SIG-M5 treated with dmso at 0.1 percent for 504 hours (cell line): ENCODE results near the gene POU3F4.

ENCODE experiments used
- DNase-seq: peaks from one replicate; lab custom pipeline; 2025; ENCODE audit not compliant: unreplicated experiment; lab: John Stamatoyannopoulos, UW

Gene POU3F4

DNA sequence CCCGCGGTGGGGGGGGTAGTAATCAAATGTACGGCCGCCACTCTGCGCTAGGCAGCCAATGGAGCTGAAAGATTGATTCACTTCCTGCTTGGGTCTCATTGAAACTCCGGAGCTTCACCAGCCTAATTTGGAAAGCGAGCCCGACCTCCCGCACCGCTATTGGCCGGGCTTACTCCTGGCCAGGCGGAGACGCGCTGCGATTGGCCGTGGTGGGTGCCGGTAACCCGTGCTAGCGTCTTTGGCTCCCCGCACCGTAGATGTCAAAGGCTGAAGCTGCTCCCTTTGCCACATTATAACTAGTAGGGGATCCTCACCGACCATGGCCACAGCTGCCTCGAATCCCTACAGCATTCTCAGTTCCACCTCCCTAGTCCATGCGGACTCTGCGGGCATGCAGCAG is at the start of gene POU3F4:
TSS of gene POU3F4 (plus strand) at position 285 of the 400 bp plus-strand sequence. CDS start at position 320, 35 bp downstream.
- no peak for DNase-seq

DNA sequence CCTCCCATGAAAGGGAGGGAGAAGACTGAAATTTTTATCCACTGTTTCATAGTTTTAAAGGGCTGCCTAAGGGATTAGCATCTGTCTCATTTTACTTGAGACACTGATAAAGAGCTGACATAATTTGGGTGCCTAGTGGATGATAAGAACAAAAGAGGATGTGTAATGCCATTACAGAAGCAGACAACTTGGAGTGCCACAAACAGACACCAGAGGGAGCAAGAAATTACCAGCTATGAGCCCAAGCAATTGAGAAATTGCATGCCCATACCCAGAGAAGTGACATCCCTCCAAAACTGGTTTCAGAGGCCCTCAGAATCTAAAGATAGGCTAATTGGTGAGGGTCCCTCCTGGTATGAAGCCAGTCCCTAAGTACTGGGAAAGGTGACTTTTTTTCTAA is 38.5 kb upstream of the POU3F4 start:
- DNase-seq: peak; percentile 13

DNA sequence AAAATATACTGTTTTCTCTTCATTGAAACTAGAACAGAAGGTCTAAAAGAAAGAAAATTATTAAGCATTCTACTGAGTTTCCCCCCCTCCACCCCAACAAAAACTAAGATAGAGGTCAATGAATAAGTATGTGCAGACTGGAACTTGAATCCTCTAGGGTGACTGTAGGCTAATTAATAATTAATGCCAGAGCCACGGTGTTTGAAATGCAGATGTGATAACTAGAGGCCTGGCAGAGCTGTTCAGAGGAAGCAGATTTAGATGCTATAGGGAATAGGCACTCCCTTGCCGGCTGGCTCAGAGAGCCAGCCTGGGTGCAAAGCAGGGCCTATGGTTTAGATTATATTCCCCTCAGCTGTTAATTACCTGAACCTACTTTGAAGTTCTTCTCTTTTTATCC is 12.2 kb upstream of the POU3F4 start:
- no peak for DNase-seq

DNA sequence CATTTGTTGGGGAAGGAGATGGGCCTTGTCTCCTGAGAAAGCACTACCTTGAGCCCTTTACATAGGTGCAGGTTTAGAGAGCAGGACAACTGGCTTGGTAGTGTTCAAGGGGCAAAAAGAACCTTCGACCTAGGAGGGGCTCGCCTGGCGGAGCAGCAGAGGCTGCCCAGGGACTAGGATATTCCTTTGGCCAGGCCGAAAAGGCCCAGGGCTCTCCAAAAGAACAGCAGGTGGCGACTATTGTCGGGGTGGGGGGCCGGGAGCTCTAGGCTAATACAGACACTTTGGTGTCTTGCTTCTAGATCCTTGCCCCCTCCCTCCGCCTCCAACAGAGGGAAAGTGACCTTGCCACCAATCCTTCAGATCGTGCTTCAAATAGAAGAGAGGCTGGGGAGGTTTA is 7.1 kb upstream of the POU3F4 start:
- DNase-seq: no peak

DNA sequence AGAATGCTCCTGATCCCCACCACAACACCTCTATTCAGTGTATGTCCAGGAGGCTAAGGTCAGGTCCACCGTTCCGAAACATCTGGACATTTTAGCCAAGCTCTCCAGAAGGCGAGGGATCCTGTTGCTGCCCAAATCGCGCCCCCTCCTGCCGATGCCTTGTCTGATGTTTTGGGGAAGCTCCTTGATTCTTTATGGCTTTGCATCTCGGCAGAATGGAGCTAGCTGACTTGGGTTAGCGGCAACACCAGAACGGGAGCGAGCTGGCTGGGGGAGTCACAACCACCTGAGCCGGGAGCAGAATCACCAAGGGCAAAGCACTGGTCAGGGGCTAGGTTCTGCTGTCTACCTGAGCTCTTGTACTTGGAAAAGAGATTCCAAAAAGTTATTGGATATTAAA is 6.6 kb upstream of the POU3F4 start:
- DNase-seq: no peak

DNA sequence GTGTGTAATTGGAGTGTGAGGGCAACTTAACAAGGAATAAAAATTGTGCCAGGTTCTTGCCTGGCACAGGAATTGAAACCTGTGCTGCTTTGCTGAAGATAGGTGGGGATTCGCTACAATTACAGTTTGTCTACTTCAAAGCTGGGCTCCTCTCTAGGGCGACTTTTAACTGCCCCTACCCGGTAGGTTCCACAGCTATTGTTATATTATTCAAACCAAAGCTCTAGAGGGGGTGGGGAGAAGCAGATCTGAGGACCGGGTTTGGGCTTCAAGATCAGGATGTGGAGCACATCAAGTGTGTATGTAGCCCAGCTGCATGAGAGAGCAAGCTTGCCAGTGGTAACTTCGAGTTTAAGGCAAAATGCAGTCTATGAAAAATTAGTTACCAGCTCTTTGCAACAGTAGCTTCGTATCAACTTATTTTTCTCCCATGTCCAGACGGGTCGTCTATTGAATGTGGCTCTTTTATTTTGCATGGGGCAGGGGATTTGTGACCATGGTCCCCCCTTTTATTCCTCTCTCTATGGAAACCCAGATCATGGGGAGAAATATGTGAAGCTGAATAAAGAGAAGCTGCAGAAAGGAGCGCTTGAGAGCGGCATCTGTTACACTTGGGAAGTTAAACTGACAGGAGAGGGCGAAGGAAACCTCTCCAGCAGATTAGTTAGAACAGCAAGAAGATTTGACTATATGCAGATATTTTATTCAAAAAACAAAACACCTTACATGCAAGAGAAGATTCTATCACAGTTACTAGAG is 3.2 kb upstream of the POU3F4 start:
- no peak for DNase-seq

DNA sequence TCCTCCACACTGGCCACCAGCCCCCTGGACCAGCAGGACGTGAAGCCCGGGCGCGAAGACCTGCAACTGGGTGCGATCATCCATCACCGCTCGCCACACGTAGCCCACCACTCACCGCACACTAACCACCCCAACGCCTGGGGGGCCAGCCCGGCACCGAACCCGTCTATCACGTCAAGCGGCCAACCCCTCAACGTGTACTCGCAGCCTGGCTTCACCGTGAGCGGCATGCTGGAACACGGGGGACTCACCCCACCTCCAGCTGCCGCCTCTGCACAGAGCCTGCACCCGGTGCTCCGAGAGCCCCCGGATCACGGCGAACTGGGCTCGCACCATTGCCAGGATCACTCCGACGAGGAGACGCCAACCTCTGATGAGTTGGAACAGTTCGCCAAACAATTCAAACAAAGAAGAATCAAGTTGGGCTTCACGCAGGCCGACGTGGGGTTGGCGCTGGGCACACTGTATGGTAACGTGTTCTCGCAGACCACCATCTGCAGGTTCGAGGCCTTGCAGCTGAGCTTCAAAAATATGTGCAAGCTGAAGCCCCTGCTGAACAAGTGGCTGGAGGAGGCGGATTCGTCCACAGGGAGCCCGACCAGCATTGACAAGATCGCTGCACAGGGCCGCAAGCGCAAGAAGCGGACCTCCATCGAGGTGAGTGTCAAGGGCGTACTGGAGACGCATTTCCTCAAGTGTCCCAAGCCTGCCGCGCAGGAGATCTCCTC is 600 bp downstream of the POU3F4 start:
- DNase-seq: no peak

DNA sequence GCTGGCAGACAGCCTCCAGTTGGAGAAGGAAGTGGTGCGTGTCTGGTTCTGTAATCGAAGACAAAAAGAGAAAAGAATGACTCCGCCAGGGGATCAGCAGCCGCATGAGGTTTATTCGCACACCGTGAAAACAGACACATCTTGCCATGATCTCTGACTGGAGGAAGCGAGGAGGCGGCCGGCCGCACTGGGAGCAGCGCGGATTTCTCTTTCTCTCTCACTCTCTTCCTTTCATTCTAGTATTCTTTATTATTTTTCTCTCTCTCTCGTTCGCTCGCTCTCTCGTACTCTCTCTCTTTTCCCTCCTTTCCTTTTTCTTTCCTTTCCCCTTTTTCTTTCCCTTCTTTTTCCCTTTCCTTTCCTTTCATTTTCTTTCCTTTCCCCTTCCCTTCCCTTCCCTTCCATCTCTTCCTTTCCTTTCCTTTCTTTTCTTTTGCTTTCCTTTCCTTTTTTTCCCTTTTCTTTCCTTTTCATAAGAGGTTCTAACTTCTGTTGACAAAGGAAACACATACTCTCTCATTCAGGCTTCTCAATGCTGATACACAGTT is 1.2 kb downstream of the POU3F4 start:
- DNase-seq: no peak

DNA sequence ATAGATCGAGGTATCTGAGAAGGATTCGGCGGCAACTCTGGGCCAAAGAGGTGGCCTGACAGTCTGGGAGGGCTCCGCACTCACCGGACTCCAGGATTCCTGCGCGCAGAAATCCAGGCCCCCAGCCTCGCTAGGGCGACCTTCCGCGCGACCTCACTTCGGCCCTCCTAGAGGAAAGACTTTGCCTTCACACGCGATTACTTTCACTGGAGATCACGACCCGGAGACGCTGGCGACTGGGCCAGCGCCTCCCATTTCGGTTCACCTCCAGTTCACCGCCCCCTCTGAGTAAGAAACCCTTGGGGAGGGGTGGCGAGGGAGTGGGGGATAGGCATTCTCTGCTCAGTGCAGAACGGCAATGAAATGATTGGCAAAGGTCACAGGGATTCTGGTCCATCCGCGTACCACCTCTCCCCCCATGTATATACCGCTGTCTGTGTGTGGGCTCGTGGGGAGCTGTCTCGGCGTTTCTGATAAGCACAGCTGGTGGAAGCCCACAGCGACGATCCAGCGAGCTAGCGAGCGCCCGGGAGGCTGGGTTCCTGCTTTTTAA is 2.5 kb downstream of the POU3F4 start:
- no peak for DNase-seq

DNA sequence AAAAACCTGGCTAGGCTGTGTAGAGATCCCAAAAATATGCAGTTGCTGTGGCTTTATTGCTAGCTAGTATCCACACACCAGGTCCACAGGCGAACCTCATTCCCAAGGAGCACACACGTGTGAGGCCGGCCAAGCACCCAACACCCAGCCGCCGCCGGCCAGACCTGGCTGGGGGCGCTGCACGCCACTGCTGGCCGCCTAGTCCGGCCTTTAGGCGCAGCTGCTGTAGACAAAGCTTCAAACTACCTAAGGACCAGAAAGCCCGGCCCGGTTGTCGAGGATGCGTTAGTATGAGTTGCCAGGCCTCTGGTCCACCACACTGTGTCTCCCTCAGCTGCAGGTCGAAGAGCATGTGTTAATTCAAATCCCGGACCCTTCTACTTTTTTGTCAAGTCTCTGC is 3.1 kb downstream of the POU3F4 start:
- no peak for DNase-seq

DNA sequence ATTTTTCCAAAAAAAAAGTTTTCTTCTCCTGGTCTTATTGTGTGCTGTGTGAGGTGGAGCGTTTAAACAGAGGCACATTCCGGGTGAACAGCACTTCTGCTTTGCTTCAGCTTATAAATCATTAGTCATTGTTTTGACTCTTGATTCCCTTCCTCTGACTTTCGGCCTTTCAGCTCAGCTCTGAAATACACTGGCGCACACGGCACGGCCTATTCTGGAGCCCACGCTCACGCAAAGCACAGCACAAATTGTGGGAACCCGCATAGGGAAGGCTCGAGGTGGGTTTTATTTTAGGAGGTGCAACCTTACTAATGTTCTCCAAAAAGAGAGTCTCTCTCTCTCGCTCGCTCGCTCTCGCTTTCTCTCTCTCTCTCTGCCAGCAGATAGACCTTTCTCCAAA is 4.0 kb downstream of the POU3F4 start:
- DNase-seq: no peak

DNA sequence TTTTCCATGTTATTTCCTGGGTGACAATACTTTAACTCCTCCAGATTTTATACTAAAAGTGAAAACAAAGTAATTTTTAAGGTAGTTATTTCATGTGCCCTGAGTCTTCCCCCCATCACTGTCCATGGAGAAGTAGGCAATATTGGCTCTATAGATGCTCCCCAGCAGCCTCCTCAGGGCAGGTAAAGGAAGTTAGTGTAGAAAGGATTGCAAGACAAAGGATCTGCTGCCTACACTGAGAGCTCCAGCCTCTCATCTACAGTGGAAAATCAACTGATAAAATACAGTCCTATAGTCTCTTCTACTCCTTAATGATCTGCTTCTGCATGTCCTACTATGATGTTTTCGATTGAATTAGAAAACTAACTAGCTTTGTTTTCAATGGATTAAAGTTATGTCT is 8.5 kb downstream of the POU3F4 start:
- no peak for DNase-seq

DNA sequence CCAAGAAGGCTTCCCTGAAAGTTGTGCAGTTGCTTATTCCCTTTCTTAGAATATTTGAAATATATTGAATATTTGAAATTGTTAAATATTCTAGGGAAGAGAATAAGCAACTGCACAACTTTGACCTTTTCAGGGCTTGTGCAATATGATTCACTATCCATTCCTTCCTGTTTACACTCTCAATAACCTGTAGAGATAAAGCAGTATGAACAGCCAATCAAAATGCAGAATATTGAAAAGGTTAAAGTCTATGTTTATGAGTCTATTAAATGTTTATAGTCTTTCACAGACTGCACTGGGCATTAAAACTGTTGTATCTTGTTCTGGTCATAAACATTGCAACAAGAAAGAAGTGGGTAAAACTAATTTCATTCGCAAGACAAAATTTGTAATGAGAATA is 13.8 kb downstream of the POU3F4 start:
- no peak for DNase-seq

DNA sequence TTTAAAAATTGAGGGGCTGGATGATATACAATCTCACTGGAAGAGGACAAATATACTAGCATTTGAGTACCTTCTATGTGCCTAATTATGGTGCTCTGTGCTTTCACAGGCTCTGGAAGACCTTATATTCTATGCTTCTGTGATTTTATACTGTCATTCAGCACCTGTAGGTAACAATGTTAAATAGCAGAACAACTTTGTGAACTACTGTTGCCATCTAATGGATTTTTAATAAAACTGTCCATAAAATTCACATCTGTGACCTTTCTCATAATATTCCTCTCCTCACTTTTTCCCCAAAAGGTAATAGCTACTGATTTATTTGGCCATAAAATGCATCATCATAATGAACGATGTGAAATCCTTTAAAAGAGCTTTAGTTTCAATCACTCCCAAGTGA is 21.9 kb downstream of the POU3F4 start:
- no peak for DNase-seq

DNA sequence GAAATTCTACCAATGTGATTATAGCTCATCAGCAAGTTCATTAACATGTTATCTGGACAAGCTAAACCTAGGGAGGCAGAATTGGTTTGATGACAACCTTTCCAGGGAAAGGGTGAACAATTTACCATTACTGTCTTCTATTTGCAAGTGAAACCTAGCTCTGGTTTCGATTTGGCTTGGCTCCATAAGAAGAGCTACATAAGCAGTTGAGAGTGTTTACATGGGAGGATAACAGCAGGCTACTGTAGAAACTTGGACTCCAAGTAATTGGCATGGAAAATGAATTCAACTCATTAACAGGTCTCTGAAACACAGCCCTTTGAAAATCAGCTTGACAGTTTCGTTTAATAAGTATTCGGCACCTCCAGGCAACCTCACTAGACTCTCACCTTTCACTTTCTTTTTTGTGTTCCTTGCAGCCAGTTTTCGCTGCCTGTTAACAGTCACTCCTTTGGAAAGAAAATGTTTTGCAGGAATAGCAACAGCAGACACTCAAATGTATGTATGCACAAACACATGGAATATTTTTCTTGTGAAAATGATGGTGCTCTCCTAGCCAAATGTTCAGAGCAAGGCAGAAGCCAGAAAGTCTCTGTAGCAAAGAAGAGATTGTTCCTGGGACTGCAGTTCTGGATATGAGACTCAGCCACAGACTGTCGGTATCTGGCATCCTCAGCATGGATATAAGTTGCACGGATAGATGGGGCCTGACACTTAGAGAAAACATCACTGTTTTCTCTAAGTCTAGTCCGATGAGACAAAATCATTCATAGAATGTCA is 27.5 kb downstream of the POU3F4 start:
- no peak for DNase-seq
